GM18517 (cell line): Measurements from ENCODE around the gene VRK1.
"Not testable (repeated sequence)": the region's sequence is repeated elsewhere in the genome, so short reads cannot be mapped to it uniquely, and the experiment has no call there.

Source experiments
- ATAC-seq: cut with Tn5 transposase; IDR thresholded peaks from one replicate; pipeline ENCODE4 v1.9.1; 2021; ENCODE audit warnings: mild to moderate bottlenecking, moderate library complexity; ENCODE audit not compliant: unreplicated experiment

VRK1 gene

DNA sequence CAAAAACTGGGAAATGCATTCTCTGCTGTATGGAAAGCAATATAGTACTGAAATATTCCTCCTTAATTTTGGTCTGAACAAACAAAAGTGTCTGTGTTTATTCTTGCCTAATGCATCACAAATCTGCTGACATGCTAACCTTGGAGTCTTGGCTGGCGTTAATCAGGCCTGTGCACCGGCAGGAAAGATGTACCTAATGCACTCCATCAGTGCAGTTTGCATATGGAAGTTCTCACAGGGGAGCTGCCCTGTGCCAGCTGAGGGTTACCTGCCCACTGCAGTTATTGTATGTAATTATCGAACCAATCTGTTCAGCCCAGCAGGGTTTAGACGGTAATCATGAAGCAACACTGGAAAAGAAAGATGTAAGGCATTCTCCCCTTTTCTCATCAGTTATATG, 76.9 kb downstream of the VRK1 start:
- no peak for ATAC-seq

DNA sequence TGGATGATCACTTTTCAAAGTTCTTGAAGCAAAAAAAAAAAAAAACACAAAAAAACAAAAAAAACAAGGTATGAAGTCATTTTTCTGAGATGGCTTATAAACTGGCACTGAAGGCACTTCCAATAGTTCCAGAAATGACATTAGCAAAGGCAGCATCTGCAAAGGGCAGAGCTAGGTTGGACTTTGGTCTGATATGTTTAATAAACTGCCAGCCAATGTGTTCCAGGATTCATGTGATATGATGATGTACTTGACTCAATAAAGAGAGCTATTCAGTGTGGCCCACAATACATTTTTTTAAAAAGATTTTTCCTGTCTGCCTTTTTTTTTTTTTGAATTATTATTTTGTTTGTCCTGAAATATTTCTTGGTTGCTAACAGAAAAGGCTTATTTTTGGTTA, 79.6 kb downstream of the VRK1 start:
- no peak for ATAC-seq

DNA sequence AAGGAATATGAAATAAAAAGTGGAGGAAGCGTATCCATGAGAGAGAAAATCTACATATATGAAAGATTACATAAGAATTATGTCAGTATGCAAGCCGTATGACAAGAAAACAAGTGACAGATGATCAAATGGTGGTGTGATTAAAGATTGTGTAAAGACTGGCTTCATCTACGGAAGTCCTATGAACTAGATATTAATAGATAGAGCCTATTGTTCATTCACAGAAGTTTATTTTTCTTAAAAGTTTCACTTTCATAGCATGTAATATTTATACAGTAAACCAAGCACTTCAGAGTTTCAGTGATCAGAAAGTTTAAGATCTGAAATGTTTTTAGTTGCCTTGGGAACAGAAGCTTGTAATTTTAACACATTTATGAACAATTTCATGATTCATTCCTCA, 84.5 kb downstream of the VRK1 start:
- peak; percentile 82 for ATAC-seq

DNA sequence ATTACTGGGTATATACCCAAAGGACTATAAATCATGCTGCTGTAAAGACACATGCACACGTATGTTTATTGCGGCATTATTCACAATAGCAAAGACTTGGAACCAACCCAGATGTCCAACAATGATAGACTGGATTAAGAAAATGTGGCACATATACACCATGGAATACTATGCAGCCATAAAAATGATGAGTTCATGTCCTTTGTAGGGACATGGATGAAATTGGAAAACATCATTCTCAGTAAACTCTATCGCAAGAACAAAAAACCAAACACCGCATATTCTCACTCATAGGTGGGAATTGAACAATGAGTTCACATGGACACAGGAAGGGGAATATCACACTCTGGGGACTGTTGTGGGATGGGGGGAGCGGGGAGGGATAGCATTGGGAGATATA, 86.8 kb downstream of the VRK1 start:
- not testable (repeated sequence) for ATAC-seq

DNA sequence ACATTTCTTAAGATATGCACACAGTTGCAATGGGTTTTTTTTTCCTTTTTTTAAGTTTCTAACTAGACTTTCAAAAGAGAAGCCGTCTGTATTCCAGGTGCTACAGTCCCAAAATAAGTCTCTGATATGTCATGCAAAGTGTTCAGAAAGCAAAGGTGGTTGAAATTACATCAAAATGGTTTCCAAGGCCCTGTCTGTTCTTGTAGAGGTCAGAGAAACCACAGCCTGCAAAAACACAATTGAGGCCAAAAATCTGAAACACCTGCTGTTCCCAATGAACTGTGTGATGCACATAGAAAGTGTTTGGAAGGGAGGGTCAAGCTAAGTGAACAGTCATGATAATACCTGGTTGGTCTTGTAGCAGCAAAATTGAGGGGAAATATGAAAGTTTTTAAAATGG, 91.0 kb downstream of the VRK1 start:
- ATAC-seq, result peak; percentile 76

DNA sequence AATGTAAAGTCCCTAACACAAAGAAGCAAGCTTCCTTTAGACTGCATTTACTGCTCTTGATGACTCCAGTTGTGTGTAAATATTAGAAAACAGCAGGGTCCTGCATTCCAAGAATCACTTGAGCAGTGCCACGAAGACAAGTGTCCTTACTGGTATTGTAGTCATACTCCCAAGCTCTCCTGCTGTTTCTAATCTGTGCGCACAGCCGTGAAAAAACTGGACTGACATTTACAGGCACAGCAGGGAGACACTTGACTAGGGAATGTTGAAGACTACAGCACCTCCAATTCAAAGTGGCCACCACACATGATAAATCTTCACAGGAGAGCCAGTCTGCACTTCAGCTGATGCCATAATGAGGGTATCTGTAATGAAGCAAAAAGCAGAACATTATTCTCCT, 91.4 kb downstream of the VRK1 start:
- no peak for ATAC-seq

DNA sequence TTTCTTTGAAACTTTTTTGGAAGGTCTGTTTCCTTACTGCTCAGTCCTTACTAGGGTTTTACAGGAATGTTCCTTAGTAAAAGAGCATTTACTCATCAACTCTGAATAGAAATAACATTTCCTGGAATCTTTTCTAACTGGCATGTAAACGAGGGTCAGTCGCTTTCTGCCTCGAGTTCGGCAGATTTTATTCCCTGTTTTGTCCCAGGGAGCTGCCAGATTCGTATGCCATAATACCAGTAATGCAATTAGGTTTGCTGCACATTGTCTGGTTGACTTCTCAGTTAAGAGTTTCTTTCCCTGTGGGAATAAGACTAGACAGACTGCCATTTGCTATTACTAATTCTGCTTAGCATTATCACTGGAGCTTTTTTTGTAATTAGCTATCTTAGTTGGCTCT, 91.9 kb downstream of the VRK1 start:
- ATAC-seq, result no peak

DNA sequence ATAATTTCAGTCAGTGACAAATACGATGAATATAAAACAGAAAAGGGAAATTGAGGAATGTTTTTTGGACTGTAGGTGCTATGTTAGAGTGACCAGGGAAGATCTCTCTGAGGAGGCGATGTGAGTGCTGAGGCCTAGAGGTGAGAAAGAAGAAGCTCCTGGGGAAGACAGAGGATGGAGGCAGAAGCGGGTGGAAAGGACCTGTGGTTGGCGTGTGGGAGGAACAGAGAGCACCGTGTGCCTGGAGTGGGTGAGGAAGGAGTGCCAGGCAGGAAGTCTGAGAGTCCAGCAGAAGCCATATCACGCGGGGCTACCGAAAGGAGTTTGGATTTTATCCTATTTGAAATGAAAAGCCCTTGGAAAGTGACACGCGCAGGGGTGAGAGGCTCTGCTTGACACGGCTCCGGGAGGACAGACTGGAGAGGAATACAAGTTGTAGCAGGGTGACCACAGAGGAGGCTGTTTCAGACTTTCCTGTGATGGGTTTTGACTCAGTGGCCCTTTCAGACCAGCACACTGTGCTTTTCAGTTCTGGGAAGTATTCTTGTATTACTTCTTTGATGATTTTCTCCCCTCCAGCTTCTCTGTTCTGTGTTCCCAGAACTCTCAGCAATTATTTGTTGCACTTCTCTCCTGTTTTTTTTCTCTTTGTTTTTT, 96.9 kb downstream of the VRK1 start:
- no peak for ATAC-seq

DNA sequence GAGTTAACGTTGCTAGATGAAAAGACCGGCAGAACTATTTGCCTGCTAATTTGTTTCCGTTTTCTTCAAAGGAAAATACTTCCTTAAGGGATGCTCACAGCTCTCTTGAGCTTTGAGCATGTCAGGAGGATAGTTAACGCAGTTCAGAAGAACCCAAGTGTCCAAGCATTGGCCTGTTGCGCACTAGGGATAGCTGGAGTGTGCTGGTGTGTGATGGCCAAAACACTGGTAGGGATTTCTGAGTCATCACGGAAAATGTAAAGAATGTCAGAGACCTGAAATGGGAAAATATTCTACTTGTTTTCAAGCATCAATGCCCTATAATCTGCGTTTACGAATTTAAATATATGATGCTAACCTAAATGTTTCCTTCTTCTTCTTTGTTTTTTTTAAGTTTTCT, 97.8 kb downstream of the VRK1 start:
- no peak for ATAC-seq

DNA sequence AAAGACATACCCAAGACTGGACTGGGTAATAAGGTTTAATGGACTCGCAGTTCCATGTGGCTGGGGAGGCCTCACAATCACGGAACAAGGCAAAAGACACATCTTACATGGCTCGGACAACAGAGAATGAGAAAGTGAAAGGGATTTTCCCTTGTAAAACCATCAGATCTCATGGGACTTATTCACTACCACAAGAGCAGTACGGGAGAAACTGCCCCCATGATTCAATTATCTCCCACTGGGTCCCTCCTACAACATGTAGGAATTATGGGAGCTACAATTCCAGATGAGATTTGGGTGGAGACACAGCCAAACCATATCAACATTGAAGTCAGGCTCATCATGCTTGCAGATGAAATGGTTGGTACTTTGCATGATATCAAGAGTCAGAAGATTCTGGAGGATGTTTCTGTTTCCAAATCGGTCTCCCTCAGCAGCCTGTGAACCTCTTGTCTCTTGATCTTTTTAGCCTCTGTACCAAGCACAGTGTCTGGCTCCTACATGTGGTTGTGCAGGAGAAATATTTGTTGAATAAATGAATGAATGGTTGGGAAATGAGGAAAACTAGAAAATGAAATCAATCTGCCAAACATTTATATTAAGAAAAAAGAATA, 98.6 kb downstream of the VRK1 start:
- ATAC-seq, result peak; percentile 79

DNA sequence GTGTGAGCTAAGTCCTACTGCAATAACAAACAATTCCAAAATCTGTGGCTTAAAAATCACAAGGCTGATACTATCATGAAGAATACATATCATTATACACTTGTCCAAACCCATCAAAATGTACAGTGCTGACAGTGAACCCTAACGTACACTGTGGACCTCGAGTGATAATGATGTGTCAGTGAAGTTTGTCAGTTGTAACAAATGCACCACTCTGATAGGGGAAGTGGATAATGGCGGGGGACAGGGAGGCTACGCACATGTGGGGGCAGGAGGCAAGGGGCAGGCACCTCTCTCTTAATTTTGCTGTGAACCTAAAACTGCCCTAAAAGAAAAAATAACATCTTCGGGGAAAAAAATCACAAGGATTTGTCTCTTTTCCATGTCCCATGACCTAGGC, 100.0 kb downstream of the VRK1 start:
- no peak for ATAC-seq

DNA sequence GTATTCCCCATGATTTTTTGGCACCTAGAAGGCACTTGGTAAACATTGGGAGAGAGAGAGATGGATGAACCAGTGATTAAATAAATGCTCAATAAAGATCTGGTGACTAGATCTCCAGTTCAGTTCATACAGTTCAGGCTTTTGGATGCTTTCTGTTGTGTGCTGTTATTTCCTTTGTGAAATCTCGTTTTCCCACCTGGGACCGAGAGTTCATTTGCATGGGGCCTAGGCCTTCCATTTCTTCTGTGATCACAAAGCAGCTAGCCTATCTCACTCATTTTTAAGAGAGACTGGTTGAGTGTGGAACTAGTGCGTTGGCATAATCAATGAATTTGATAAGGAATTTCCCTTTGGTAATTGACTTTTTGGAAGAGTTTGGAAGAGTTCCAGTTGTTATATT, 104.0 kb downstream of the VRK1 start:
- peak; percentile 88 for ATAC-seq

DNA sequence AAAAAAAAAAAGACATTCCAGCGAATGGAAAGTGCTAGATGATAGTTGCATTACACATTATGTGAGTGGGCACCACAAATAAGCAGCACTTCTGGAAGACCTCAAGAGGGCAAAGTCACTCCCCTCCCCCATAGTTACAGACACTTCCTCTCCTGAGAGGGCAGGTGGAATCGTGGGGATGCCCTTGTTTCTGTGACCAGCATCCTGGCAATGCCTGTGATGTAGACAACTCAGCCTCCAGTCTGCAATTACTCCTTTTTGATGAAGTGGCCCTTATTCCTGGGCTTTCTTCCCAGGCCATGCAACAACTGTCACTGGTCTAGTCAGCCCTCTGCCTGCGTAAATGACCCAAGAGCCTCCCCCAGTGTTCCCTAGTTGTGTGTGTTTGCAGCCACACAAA, 104.8 kb downstream of the VRK1 start:
- ATAC-seq, result no peak

DNA sequence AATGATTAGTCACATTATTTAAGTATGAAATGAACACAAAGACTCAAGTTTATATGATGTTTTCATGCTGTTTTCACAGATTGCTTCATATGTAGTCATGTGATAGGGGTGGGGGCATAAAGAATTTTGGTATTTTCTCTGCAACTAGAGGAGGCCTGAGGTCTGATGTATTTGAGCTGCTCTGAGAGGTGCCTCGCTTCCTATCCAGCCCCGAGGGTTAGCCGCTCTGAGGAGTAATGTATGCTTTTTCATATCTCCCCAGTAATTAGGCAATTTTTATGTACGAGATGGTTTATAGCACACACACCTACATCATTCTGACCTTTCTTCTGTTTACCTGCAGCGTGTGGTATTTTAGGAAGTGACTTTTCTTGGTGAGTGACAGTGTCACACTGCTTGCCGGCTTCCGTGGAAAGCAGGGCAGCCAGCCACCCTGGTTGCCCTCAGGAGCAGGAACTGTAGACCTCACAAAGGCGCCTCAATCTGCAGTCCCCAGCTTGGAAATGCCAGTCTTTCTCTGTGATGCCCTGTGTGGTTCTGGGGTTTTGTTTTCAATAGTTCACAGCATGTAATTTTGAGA, 106.4 kb downstream of the VRK1 start:
- no peak for ATAC-seq

DNA sequence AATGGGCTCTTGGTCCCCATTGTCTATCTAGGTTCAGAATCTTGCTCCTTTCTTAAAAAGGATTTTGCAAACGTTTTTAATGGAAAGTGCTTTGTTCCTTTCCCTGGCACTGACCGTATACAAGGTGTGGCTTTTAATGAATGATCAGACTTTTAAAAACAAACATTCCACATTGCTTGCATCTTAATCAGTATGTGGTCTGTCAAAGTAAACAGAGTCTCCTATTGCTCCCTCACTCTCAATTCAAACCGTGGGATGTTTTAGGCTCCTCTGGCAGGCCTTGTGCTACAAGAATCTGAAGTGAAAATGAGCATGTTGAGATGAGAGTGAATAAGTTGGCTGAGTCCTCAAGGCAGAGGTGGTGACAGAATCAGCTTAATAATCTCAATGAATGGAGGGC, 107.0 kb downstream of the VRK1 start:
- ATAC-seq, result no peak

DNA sequence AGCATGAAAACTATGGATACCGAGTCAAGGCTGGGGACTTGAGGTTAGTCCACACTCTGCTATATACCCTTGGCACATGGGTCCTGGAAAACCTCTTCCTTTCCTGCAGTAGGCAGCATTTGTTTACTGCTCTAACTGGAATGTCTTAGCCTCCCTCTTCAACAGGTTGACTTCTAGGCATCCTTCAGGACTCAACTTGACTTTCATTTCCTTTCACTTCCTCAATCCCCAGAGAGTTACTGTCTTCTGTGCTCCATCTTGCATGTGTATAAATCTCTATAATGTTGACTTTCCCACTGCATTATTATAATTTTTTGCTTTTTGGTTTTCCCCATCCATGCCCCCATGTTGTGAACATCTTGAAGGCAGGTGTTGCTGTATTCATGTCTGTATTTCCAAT, 107.9 kb downstream of the VRK1 start:
- ATAC-seq, result no peak

DNA sequence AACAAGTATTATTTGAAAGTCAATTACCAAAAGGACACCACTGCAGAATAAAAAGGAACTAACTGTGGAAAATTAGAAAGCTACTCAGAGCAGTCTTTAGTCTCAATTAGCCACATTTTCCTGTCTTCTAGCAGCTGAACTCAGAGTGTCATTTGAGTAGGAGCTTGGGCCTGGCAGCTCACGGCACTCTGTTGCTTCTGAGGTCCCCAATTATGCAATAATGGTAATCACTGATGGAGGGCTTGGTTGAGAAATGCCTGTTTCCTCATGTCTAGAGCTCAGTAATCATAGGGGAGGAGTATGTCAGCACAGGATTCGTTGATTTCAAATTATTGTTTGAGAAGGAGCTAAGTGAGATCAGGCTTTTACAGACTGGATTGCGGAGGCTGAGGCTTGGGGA, 108.6 kb downstream of the VRK1 start:
- no peak for ATAC-seq

DNA sequence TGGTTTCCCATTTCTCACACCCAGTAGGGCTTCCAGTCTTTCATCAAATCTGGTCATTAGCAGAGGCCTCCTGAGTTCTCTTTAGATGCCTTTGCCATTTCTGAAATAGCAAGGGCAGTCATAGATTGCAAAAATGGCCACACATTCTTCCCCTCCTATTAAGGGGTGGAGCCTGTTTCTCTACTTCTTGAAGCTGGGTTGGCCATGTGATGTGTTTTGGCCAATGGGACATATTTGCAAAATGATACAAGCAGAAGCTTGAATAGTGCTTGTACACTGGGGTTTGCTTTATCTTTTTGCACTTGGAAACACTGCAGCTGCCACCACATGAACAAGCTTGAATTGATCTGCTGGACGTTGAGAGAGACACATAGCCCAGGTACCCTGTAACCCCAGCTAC, 109.3 kb downstream of the VRK1 start:
- no peak for ATAC-seq

DNA sequence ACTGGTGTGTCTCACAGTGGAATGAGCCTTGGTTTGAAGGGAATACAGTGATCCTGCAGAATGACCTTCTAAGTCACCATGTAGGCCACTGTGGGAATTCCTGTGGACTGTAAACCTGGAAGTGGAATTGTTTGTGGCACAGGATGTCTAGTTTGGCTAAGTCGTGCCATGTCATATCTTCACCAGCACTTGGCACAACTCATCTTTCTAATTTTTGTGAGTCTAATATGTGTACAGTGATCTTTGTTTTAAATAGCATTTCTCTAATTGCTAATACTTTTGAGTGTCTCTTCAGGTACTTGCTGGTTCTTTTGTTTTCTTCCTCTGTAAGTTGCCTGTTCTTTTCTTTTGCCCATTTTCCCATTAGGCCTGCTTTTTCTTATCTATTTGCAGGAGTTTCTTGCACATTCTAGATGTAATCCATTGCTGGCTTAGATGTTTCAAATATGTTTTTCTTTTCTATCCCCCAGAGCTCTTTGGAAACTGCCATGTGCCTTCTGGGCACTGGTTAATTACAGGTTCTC, 112.7 kb downstream of the VRK1 start:
- no peak for ATAC-seq

DNA sequence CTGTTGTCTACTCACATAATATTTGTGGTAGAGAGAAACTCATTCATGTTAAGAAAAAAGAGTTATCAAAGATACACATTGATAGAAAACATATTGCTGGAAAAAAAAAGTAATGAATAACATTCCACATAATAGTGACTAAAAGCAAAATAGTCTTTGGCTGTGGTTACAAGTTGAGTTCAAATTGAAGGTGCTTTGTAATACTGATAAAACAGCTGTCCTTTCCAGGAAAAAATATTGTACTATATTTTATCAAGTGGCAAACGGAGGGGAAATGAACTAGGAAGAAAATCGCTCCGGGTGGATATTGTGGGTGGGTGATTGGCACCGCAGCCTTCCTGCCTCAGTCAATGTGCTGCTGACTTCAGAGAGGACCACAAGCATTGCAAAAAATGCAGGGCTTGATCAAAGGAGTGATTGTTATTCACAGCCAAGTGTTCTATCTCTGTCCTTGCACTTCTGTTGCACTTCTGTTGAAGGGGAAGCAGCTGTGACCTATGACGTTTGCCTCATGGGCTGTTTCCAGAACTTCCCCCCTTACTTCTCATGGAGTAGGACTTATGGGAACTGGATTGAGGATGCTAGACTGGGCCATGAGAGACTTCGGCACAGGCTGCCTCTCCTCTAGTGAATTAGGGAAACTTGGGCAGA, 114.4 kb downstream of the VRK1 start:
- ATAC-seq, result no peak

DNA sequence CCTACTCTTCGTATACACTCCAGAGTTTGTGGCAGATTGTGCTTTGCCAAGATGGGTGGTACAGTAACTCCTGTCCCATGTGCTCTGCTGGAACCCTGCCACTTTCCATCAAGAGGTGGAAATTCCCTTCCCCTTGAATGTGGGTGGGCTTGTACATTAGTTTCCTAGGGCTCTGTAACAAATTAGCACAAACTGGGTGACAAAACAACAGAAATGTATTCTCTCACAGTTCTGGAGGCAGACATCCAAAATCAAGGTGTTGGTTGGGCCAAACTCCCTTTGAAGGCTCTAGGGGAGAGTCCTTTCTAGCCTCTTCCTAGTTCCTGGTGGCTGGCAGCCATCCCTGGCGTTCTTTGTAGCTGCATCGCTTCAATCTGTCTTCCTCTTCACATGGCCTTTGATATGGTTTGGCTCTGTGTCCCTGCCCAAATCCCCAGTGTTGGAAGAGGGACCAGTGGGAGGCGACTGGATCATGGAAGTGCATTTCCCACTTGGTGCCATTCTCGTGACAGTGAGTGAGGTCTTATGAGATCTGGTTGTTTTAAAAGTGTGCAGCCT, 117.5 kb downstream of the VRK1 start:
- ATAC-seq, result no peak

DNA sequence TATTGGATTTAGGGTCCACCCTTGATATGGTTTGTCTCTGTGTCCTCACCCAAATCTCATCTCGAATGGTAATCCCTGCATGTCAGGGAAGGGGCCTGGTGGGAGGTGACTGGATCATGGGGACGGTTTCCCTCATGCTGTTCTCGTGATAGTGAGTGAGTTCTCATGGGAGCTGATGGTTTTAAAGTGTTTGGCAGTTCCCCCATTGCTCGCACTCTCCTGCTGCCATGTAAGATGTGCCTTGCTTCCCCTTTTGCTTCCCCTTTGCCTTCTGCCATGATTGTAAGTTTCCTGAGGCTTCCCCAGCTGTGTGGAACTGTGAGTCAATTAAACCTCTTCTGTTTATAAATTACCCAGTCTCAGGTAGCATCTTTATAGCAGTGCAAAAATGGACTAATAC, 118.3 kb downstream of the VRK1 start:
- no peak for ATAC-seq
